ENCODE data around the gene PLEKHB2. TPM values are rescaled to one million over a fixed set of nuclear protein-coding genes. Genes with fewer than 3 reads are reported as not detected.

Gene PLEKHB2, protein sequence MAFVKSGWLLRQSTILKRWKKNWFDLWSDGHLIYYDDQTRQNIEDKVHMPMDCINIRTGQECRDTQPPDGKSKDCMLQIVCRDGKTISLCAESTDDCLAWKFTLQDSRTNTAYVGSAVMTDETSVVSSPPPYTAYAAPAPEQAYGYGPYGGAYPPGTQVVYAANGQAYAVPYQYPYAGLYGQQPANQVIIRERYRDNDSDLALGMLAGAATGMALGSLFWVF
- total RNA-seq = 10 to 100 TPM; 22.4 to 35.0 TPM

DNA sequence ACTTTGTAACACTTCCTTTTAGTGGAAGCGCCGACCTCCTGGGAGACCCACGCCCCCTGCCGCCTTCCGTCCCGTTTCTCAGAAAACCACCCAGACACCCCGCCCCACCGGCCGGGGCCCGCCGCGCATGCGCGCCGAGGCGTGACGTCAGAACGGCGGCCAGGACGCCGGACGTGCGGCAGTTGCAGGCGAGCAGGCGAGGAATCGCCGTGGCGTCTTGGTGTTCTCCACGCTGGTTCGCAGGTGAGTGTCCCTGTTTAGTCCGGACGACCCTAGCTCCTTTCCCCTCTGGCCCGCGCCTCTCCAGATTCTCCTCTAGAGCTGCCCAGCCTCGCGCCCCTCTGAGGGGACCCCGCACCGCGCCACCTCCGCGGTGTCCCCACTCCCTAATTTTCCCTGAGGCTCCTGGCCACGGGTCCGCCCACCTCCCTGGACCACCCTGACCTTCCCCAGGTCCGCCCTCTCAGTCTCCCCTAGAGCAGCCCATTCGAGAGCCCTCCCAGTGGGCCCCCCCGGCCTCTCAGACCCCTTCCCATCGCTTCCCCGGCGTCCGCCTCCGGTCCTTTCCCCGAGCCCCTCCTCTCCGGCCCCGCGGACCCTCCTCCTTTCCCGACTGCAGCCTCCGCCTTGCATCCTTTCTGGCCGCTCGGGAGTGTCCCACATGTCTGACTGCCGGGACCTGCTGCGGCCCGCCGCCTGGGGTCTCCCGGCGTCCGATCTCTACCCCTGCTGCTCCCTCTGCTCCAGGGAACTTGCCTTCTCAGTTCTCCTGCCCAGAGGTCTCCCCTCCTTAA, at the start of gene PLEKHB2:
TSS of gene PLEKHB2 (plus strand) at position 181 of the 794 bp plus-strand sequence. CDS start 15,606 bp downstream, outside the sequence.
- 0% methylated on average over 40 to 61 of the region's 66 CpGs for WGBS, 2 donors
- Histone ChIP-seq H3K4me1 (peaks cover 29% of the 10 kb centered on the region), H3K36me3 (replicated peaks in 1 of 2; ENCODE audit: insufficient read depth in 1 of 2, low read depth in 2 of 2) (no peaks in the 10 kb centered on the region), H3K9me3 (no peaks in the 10 kb centered on the region), H3K27me3 (no peaks in the 10 kb centered on the region), H3K4me3 (peak within 1 kb of the TSS; percentile 61 to 94), H3K27ac (peak within 1 kb of the TSS; percentile 90 to 95 (median 93))
- DNase-seq (peak; percentile 89 to 92 (median 91)), ATAC-seq (peak; percentile 90)
- intact Hi-C loops (cut with DNase I) = no loop called here
- TF ChIP-seq, protein P1, sequence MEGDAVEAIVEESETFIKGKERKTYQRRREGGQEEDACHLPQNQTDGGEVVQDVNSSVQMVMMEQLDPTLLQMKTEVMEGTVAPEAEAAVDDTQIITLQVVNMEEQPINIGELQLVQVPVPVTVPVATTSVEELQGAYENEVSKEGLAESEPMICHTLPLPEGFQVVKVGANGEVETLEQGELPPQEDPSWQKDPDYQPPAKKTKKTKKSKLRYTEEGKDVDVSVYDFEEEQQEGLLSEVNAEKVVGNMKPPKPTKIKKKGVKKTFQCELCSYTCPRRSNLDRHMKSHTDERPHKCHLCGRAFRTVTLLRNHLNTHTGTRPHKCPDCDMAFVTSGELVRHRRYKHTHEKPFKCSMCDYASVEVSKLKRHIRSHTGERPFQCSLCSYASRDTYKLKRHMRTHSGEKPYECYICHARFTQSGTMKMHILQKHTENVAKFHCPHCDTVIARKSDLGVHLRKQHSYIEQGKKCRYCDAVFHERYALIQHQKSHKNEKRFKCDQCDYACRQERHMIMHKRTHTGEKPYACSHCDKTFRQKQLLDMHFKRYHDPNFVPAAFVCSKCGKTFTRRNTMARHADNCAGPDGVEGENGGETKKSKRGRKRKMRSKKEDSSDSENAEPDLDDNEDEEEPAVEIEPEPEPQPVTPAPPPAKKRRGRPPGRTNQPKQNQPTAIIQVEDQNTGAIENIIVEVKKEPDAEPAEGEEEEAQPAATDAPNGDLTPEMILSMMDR (IDR thresholded peaks at IDR 0.05) = peak in 3 of 7 experiments; percentile 26 to 36 (median 33)
- TF ChIP-seq POLR2A (IDR thresholded peaks at IDR 0.05) = peak; percentile 65 to 88 (median 79)

DNA sequence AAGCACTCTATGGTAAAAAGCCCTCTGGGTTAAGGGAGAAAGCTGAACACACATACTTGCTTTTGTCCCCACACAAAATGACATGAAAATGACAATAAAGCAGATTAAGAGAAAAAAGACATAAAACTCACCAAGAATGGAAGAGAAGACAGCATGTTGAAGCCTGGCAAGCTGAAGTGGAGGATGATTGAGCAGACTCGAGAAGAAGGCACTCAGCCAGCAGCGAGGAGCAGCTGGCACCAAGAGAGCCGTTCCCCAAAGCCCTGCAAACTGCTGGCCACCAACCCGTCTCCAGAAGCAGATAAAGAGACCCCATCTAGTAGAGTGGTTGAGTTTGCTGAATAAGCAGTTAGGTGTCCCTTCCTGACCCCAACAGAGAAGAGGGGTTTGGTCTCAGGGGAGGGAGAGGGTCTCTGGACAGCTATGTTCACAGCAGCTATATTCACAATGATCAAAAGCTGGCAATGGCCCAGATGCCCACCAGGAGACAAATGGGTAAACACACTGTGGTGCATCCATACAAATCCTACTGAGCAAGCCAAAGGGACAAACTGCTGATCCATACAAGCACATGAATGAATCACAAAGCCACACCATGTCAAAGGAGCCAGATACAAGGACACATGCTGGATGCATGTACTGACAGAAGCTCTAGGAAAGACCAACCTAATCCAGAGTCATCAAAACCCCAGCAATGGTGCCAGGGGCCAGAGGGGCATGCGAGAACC, 48.8 kb upstream of the PLEKHB2 start:
- intact Hi-C loops (cut with DNase I) = no loop called here
- ATAC-seq = no peak
- no peaks in the 10 kb centered on the region for H3K9me3 ChIP-seq
- no peak overlapping the region for H3K4me3 ChIP-seq
- DNase-seq = peak in 1 of 4 donors; percentile 30
- peaks cover 12% of the 10 kb centered on the region for H3K4me1 ChIP-seq
- H3K36me3 ChIP-seq (replicated peaks in 1 of 2; ENCODE audit: insufficient read depth in 1 of 2, low read depth in 2 of 2) = peaks cover 7 to 34% of the 10 kb centered on the region in 2 donors
- H3K27me3 ChIP-seq = no peaks in the 10 kb centered on the region
- TF ChIP-seq POLR2A (IDR thresholded peaks at IDR 0.05) = no peak
- TF ChIP-seq, protein P1 (IDR thresholded peaks at IDR 0.05) = no peak
- H3K27ac ChIP-seq = peak overlapping the region in 1 of 4 donors; percentile 18
- 42 to 43% methylated on average over 5 of the region's 5 CpGs for WGBS, 2 donors

DNA sequence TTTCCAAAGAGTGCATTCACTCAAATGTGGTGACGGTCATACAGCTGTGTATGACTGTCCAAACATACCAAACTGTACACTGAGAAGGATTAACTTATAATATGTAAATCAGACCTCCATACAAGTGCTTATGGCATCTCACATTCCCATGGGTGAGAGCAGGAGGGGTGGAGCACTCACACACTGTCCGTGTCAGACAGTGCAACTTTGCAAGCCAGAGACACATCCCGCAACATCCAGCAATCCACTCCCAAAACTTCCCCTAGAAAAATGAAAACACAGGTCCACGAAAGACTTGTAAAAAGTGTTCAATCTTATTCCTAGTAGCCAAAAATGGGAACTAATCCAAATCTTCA, 48.2 kb upstream of the PLEKHB2 start:
- Histone ChIP-seq H3K27ac (no peak overlapping the region), H3K27me3 (no peaks in the 10 kb centered on the region), H3K4me1 (peaks cover 15% of the 10 kb centered on the region), H3K4me3 (no peak overlapping the region), H3K9me3 (no peaks in the 10 kb centered on the region), H3K36me3 (replicated peaks in 1 of 2; ENCODE audit: insufficient read depth in 1 of 2, low read depth in 2 of 2) (peaks cover 7 to 28% of the 10 kb centered on the region in 2 donors)
- TF ChIP-seq, protein P1 (IDR thresholded peaks at IDR 0.05) = no peak
- TF ChIP-seq POLR2A (IDR thresholded peaks at IDR 0.05) = no peak
- WGBS, 2 donors = 81 to 85% methylated on average over 4 of the region's 4 CpGs
- no peak for ATAC-seq
- DNase-seq = no peak
- intact Hi-C loops (cut with DNase I) = no loop called here

DNA sequence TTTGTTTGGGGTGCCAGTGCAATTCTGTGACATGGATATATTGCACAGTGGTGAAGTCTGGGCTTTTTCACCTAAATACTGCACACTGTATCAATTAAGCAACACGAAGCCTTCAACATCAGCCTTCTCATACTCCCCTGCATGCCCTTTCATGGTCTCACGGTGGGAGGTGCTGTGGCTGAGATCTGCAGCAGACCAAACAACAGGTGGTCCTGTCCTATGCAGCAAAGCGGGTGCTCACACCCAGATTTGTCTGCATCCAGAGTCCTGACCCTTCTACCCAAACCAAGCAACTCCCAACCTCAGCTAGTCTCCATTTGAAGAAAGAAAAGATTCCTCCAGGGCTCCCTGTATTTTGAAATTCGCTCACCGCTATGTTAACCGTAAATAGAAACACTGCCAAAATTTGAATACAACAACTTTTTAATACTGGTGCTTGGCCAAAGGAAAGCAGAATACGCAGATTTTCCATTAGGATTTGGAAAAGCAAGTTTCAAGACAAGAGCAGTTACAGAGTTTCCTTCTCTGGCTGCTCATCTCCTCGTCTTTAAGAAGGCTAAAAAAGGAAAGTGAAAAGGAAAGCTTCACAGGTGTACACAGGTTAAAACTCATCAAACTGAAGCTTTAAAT, 46.8 kb upstream of the PLEKHB2 start:
- no peak overlapping the region for H3K4me3 ChIP-seq
- H3K27me3 ChIP-seq = no peaks in the 10 kb centered on the region
- H3K36me3 ChIP-seq (replicated peaks in 1 of 2; ENCODE audit: insufficient read depth in 1 of 2, low read depth in 2 of 2) = peaks cover 0 to 14% of the 10 kb centered on the region in 2 donors
- intact Hi-C loops (cut with DNase I) = no loop called here
- peaks cover 24% of the 10 kb centered on the region for H3K4me1 ChIP-seq
- ATAC-seq (no peak), DNase-seq (no peak)
- H3K9me3 ChIP-seq = no peaks in the 10 kb centered on the region
- WGBS, 2 donors = 84 to 93% methylated on average over 7 to 8 of the region's 8 CpGs
- TF ChIP-seq, protein P1 (IDR thresholded peaks at IDR 0.05) = no peak
- no peak for TF ChIP-seq POLR2A (IDR thresholded peaks at IDR 0.05)
- no peak overlapping the region for H3K27ac ChIP-seq
